Activated CD4-positive, alpha-beta T cell treated with anti-CD3 and anti-CD28 coated beads, Interleukin-2, amount 10 ng/mL, durations not matched to agents 7 days and 5 days (primary cell): ENCODE measurements around the gene PSMB1. TPM values are rescaled to one million over a fixed set of nuclear protein-coding genes. Genes with fewer than 3 reads are reported as not detected.

ENCODE experiments used
- CTCF ChIA-PET: fragments of 350-600 bp; sonication (Branson Sonifier 250); formaldehyde crosslinking; loops from one replicate; lab custom pipeline; 2021; ENCODE audit warnings: antibody characterized with exemption; lab: Charles Lee
- POLR2A ChIA-PET: fragments of 350-600 bp; sonication (Branson Sonifier 250); formaldehyde crosslinking; loops from one replicate; lab custom pipeline; 2021; ENCODE audit warnings: antibody characterized with exemption; lab: Charles Lee
- DNase-seq: peaks from one replicate; pipeline ENCODE4 v3.0.0-alpha.2; 2020
- H3K27ac Mint-ChIP-seq: one replicate; pipeline ENCODE4 v1.8.0; 2021; ENCODE audit warnings: mild to moderate bottlenecking, moderate library complexity, mixed read lengths
- H3K27me3 Mint-ChIP-seq: one replicate; pipeline ENCODE4 v1.8.0; 2021; ENCODE audit warnings: mixed read lengths
- H3K36me3 Mint-ChIP-seq: one replicate; pipeline ENCODE4 v1.8.0; 2021; ENCODE audit warnings: low read depth, mixed read lengths
- H3K4me1 Mint-ChIP-seq: one replicate; pipeline ENCODE4 v1.8.0; 2021; ENCODE audit warnings: mixed read lengths
- H3K4me3 Mint-ChIP-seq: one replicate; pipeline ENCODE4 v1.8.0; 2021; ENCODE audit warnings: mild to moderate bottlenecking, moderate library complexity, mixed read lengths
- H3K9me3 Mint-ChIP-seq: one replicate; pipeline ENCODE4 v1.8.0; 2021; ENCODE audit warnings: mixed read lengths
- total RNA-seq, 2 experiments: library from RNA; stranded (reverse); gene quantifications; one replicate each; pipeline ENCODE4 v1.2.3, GENCODE V29; 2021

The PSMB1 gene
- total RNA-seq, 2 experiments from 2014 or later = 117 to 148 TPM

DNA sequence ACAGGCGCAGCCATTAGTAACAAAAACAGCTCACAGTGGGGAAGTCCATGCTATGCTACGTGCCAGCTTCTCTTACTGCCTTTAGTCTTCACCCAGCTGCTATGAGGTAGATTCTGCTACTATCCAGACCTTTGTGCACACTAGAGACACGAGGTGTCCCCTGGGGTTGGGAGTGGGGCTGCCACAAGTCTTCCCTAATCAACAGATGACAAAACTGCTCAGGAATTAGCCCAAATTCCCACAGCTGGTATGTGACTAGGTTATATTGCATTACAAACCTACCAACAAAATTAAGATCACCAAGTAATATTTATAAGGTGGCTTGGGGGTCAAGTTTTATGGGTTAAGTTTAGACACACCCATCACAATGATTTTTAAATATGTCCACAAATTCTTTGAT is 63.3 kb downstream of the PSMB1 start:
- Mint-ChIP-seq H3K9me3 (no peaks in the 10 kb centered on the region), H3K4me3 (no peak overlapping the region), H3K27me3 (peaks cover 19% of the 10 kb centered on the region), H3K36me3 (no peaks in the 10 kb centered on the region), H3K27ac (no peak overlapping the region), H3K4me1 (no peaks in the 10 kb centered on the region)
- CTCF ChIA-PET = no interaction called here
- POLR2A ChIA-PET = no interaction called here
- DNase-seq = no peak

DNA sequence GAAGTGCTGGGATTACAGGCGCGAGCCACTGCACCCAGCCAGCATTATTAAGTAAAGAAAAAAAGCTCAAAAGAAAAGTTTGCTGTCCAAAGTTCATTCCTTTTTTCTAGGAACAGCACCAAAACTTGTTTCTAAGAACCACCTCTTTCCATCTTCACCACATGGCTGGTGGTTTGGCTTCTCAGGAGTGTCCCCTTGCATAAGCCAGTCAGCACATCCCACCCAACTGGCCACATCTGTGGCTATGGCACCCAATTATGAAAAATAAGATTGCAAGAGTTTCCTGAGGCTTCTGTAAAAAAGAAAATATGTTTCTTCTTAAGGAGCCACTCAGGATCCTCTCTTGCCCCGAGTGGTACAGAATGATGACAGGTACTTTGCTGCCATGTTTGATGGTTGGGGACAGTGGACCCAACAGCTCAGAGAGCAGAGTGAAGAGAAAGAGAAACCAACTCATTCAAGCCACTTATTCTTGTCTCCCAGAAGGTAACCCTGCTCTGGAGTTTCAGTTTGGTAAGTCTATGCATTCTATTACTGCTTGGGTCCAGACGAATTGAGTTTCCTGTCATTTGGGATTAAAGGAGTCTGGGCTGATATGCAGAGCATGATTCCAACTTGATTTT is 65.3 kb downstream of the PSMB1 start:
- ChIA-PET POLR2A (no interaction called here), CTCF (no interaction called here)
- Mint-ChIP-seq H3K9me3 (peaks cover 3% of the 10 kb centered on the region), H3K27ac (no peak overlapping the region), H3K4me3 (no peak overlapping the region), H3K36me3 (no peaks in the 10 kb centered on the region), H3K4me1 (no peaks in the 10 kb centered on the region), H3K27me3 (peaks cover 13% of the 10 kb centered on the region)
- no peak for DNase-seq

DNA sequence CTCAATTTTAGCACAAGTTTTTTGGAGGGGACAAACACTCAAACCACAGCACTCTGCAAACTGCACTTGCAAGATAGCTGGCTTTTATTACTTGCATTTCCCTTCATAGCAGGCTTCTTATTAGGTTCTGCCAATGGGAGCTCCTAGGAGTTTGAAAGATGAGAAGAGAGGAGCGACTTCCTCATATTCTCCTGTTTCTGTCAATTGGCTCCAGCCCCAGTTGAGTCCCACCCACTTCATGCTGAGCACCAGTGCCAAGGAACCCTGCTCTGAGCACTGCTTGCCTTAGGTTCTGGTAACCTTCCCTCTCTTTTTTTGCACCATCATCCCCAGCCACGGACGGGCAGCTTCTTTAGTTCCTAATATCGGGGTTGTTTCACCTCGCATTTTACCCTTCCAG is 67.9 kb downstream of the PSMB1 start:
- ChIA-PET POLR2A (no interaction called here), CTCF (no interaction called here)
- Mint-ChIP-seq H3K36me3 (no peaks in the 10 kb centered on the region), H3K27me3 (peaks cover 20% of the 10 kb centered on the region), H3K27ac (no peak overlapping the region), H3K9me3 (peaks cover 3% of the 10 kb centered on the region), H3K4me3 (no peak overlapping the region), H3K4me1 (no peaks in the 10 kb centered on the region)
- no peak for DNase-seq

Other genes with a start within 250 kb of the PSMB1 start
- gene FAM120B, start 246.5 kb downstream of the PSMB1 start, total RNA-seq = 10 to 100 TPM; 29.8 to 33.0 TPM
- 10 to 100 TPM; 19.7 to 23.6 TPM for gene TBP, start 1.1 kb upstream of the PSMB1 start, total RNA-seq
- gene PDCD2, start 31.3 kb upstream of the PSMB1 start, total RNA-seq = 10 to 100 TPM; 88.7 to 96.3 TPM